GM18909 (cell line): ENCODE measurements around the gene ZNF135.

Experiments used
- ATAC-seq: cut with Tn5 transposase; IDR thresholded peaks from one replicate; pipeline ENCODE4 v1.9.1; 2021; ENCODE audit warnings: mild to moderate bottlenecking; ENCODE audit not compliant: unreplicated experiment, poor library complexity

ZNF135 gene

GRCh38 chr19:58045411-58046050, 13.6 kb upstream of the ZNF135 start:
- no peak for ATAC-seq

GRCh38 chr19:58046856-58047255, 12.2 kb upstream of the ZNF135 start:
- ATAC-seq, result no peak

- no peak for ATAC-seq
Observed at GRCh38 chr19:58047672-58048071, 11.4 kb upstream of the ZNF135 start.

- no peak for ATAC-seq
Observed at GRCh38 chr19:58052256-58052655, 6.8 kb upstream of the ZNF135 start.

DNA sequence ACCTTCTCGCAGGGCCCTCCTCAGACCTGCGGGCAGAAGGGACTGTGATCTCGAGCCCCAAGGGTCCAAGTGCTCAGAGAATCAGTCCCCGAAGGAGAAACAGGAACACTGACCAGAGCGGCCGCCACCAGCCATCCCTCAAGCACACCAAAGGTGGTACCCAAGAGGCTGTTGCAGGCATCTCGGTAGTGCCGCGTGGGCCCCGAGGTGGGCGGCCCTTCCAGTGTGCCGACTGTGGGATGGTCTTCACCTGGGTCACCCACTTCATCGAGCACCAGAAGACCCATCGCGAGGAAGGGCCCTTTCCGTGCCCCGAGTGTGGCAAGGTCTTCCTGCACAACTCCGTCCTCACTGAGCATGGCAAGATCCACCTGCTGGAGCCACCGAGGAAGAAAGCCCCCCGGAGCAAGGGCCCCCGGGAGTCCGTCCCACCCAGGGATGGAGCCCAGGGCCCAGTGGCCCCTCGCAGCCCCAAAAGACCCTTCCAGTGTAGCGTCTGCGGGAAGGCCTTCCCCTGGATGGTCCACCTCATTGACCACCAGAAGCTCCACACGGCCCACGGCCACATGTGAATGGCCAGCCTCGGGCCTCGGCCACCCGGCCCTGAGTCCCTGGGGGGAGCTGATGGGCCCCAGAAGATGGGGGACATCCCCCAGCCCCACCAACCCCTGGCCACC, 5.5 kb upstream of the ZNF135 start:
- ATAC-seq, result no peak

GRCh38 chr19:58054901-58055874, 3.9 kb upstream of the ZNF135 start:
- no peak for ATAC-seq

GRCh38 chr19:58056261-58056660, 2.8 kb upstream of the ZNF135 start:
- ATAC-seq, result no peak

- ATAC-seq, result no peak
Observed at GRCh38 chr19:58056861-58057260, 2.2 kb upstream of the ZNF135 start.

DNA sequence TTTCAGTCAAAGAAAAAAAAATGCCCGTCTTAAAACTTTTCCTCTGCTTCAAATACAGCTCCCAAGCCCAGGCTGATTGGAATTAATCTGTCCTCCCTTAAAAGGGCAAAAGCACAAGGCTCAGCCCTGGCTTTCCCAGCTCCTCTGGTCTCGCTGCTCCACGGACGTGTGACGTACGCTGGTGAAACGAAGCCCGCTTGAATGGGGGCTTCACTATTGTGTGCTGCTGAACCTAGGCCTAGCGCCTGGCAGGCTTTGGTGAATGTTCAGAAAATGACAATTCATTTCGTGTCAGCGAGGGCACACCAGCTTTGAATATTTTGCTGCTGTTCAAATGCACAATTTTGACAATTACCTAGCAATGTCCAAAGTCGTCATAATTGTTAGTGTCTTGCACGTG, 615 bp upstream of the ZNF135 start:
- ATAC-seq, result no peak

GRCh38 chr19:58059671-58060078, 593 bp downstream of the ZNF135 start:
- ATAC-seq, result no peak

- no peak for ATAC-seq
Observed at GRCh38 chr19:58060231-58060630, 1.1 kb downstream of the ZNF135 start.

- ATAC-seq, result no peak
Observed at GRCh38 chr19:58063712-58064111, 4.6 kb downstream of the ZNF135 start.

GRCh38 chr19:58067240-58067912, 8.3 kb downstream of the ZNF135 start:
- no peak for ATAC-seq

GRCh38 chr19:58079792-58080191, 20.7 kb downstream of the ZNF135 start:
- no peak for ATAC-seq

DNA sequence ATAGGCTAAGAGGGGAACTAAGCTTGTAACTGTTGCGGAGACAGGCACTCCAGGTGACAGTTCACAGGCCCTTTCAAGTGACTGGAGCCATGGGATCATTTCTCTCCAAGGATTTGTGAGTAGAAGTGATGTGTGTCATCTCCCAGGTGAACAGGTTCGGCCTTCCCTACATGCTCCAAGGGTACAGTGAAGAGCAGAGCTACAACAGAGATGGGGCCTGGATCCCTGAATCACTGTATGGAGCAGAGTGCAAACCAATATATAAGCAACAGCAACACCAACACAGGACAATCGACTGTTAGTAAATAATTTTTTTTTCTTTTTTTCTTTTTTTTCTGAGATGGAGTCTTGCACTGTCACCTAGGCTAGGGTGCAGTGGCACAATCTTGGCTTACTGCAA, 23.9 kb downstream of the ZNF135 start:
- no peak for ATAC-seq

DNA sequence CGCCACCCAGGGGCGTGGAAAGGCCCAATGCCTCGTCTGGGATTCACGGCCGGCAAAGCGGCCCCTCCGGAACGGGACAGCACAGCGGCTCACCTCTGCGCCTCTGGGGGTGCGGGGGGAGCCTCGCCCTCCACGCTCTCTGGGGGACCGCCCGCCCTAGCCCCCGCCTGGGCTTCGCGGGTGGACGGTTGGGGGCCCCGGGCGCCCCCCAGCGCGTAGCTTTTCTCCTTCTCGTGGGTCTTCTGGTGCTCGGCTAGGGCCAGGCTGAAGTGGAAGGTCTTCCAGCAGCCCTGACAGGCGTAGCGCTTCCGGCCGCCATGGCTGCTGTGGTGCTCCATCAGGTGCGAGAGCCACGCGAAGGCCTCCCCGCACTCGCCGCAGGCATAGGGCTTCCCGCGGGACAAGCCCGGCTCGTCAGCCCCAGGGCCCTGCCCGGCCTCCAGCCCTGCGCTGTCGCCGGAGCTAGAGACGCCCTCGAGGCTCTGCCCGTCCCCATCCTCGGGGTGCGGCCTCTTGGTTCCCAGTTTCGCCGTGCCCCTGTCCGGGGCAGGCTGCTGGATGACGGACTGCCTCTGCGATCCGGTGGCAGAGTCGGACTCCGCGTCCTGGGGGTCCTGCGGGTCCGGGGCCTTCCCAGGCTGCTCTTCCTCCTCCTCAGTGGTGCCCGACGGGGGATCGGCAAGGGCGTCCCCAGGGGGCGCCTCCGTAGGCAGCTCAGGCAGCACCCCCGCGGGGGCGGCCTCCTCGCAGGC, 25.7 kb downstream of the ZNF135 start:
- no peak for ATAC-seq

GRCh38 chr19:58085348-58085875, 26.3 kb downstream of the ZNF135 start:
- no peak for ATAC-seq

DNA sequence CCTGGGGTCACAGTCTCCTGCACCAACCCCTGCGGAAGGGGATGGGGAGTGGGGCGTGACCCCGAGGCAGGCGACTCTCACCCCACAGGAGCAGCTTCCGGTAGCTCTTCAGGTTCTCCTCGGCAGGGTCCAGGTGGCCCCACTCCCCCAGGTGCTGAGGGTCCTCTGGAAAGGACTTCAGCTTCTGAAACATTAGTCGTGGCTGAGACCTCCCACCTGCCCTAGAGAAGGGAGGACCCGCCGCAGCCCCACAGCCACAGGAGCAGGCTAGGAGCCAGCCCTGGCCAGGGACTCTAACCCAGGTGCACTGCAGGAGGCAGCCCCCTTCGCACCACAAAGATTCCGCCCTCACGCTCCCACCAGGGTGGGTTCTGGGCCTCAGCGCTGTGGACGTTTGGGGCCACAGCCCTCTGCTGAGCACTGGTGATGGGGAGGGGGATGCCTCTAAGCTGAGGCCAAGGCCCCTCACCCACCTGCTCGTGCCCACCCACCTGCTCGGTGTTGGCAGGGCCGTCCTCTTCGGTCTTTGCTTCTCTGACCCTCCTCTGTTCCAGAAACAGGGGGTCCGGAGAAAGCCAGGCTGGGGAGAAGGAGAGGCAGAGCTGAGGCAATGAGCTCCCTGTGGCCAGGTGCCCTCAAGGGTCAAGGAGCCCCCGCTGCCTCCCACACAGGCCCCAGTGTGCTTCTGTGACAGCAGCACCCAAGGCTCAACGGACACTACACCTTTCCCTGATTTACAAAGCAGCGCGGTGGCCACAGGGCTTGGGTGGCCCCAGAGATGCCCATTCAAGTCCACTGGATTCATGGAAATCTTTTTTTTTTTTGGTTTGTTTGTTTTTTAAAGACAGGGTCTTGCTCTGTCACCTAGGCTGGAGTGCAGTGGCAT, 28.0 kb downstream of the ZNF135 start:
- no peak for ATAC-seq
